GM12875 (cell line): ENCODE data around the gene ECE2.

Experiments
- H3K4me3 ChIP-seq: one replicate; pipeline ENCODE4 v1.5.1; 2011; ENCODE audit warnings: low read depth, low read length, control low read depth
- CTCF ChIP-seq: IDR thresholded peaks from 2 replicates; pipeline ENCODE4 v1.5.1; 2011; ENCODE audit warnings: low read depth, mild to moderate bottlenecking, control low read depth, inconsistent platforms, low read length, moderate library complexity, borderline replicate concordance; ENCODE audit not compliant: insufficient read depth

ECE2 gene

GRCh38 chr3:184230603-184231528 is 45.0 kb upstream of the ECE2 start:
- H3K4me3 ChIP-seq: no peak overlapping the region
- no peak for TF ChIP-seq CTCF

GRCh38 chr3:184231671-184232070 is 44.2 kb upstream of the ECE2 start:
- H3K4me3 ChIP-seq: no peak overlapping the region
- no peak for TF ChIP-seq CTCF

GRCh38 chr3:184233127-184233843 is 42.5 kb upstream of the ECE2 start:
- H3K4me3 ChIP-seq: no peak overlapping the region
- TF ChIP-seq CTCF: no peak

- H3K4me3 ChIP-seq: no peak overlapping the region
- TF ChIP-seq CTCF: no peak
Measured at GRCh38 chr3:184234224-184234623, 41.6 kb upstream of the ECE2 start.

- no peak for TF ChIP-seq CTCF
- no peak overlapping the region for H3K4me3 ChIP-seq
Measured at GRCh38 chr3:184234671-184235380, 41.0 kb upstream of the ECE2 start.

GRCh38 chr3:184235381-184236032 is 40.3 kb upstream of the ECE2 start:
- TF ChIP-seq CTCF: no peak
- H3K4me3 ChIP-seq: no peak overlapping the region
